HepG2 (cell line): ENCODE measurements around the gene KRT84.

Experiments used
- CHD4 ChIP-seq: fragments of 200-600 bp; sonication (generic); IDR thresholded peaks from 2 replicates; pipeline ENCODE4 v1.7.0; 2017; ENCODE audit warnings: mild to moderate bottlenecking, low read length, borderline replicate concordance
- FOXK2 ChIP-seq: fragments of 450-650 bp; IDR thresholded peaks from 2 replicates; pipeline ENCODE4 v1.6.1; 2016
- TF ChIP-seq, protein P1 (sequence below): IDR thresholded peaks from 2 replicates; pipeline ENCODE4 v1.6.1; 2012; ENCODE audit warnings: inconsistent platforms
- TF ChIP-seq, protein P2 (sequence below): sonication (generic); formaldehyde crosslinking; IDR thresholded peaks from 2 replicates; pipeline ENCODE4 v1.4.0; 2020; ENCODE audit warnings: missing genetic modification reagents; ENCODE audit errors: not compliant biosample characterization
- TF ChIP-seq, protein P3 (sequence below): sonication (generic); formaldehyde crosslinking; IDR thresholded peaks from 2 replicates; pipeline ENCODE4 v1.4.0; 2020; ENCODE audit warnings: missing genetic modification reagents

DNA sequence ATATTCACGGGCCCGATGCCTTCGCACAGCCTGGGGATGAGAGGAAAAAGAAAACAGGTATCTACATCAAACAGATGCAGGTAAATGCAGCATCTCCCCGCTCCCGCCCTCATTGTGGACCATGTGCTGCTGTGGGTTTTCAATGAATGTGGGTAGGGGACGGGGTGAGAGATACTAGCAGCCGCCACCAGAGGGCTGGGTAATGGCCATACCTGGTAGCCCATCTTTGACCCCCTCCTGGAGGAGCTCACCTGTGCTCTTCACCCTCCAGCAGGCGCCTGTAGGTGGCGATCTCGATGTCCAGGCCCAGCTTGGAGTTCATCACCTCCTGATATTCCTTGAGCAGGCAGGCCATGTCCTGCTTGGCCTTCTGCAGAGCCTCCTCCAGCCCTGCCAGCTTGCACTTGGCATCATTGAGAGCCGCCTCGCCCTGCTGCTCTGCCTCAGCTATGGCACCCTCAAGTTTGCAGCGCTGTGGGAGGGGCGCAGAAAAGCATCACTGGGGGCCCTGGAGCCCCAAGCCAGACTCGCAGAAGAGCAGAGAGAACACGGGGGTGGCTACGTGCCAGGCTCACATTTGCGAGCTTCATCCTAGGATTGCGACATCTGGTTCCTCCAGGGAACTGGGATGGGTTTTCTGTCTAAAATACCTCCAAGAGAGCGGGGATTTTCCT, 10.4 kb upstream of the KRT84 start:
- TF ChIP-seq FOXK2 (no peak), CHD4 (no peak)
- TF ChIP-seq, protein P1, sequence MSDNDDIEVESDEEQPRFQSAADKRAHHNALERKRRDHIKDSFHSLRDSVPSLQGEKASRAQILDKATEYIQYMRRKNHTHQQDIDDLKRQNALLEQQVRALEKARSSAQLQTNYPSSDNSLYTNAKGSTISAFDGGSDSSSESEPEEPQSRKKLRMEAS = no peak
- TF ChIP-seq, protein P2, sequence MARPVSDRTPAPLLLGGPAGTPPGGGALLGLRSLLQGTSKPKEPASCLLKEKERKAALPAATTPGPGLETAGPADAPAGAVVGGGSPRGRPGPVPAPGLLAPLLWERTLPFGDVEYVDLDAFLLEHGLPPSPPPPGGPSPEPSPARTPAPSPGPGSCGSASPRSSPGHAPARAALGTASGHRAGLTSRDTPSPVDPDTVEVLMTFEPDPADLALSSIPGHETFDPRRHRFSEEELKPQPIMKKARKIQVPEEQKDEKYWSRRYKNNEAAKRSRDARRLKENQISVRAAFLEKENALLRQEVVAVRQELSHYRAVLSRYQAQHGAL (CRISPR knock-in tag) = no peak
- TF ChIP-seq, protein P3, sequence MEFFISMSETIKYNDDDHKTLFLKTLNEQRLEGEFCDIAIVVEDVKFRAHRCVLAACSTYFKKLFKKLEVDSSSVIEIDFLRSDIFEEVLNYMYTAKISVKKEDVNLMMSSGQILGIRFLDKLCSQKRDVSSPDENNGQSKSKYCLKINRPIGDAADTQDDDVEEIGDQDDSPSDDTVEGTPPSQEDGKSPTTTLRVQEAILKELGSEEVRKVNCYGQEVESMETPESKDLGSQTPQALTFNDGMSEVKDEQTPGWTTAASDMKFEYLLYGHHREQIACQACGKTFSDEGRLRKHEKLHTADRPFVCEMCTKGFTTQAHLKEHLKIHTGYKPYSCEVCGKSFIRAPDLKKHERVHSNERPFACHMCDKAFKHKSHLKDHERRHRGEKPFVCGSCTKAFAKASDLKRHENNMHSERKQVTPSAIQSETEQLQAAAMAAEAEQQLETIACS (CRISPR knock-in tag) = no peak
